CD4-positive, alpha-beta T cell treated with Interleukin-4 for 1 hour (primary cell): ENCODE data around the gene SLC39A12.
A peak's percentile ranks its signal among the peaks of the same experiment; 100 is the strongest.
"Not testable (repeated sequence)": the region's sequence is repeated elsewhere in the genome, so short reads cannot be mapped to it uniquely, and the experiment has no call there.

Experiments
- DNase-seq, 2 donors: peaks; one replicate each; pipeline ENCODE4 v3.0.0-alpha.2; 2020 to 2022

SLC39A12 gene

DNA sequence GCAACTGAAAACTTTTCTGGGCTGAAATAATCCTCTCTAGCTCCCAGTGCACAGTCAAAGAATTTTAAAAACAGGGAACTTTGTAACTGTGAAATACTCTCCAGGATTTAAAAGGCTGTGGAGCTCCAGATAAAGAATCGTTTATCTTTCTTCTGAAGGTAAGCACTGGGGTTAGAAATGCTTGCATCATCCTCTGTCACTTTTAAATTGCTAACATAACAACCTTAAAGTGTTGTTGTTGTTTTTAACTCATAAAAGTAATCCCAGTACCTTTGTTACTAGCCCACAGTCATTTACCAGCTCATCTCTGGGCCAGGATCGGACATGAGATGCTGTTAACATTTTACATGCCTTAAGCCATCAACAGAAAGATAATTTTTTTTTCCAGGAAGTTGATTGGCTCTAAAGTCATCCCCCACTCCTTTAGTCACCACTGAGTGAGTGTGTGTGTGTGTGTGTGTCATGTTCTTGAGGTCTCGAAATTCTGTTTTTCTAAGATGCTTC is at the start of gene SLC39A12:
TSS of gene SLC39A12 (plus strand) at position 51 of the 504 bp plus-strand sequence. CDS start 1,359 bp downstream, outside the sequence.
- no peak for DNase-seq

DNA sequence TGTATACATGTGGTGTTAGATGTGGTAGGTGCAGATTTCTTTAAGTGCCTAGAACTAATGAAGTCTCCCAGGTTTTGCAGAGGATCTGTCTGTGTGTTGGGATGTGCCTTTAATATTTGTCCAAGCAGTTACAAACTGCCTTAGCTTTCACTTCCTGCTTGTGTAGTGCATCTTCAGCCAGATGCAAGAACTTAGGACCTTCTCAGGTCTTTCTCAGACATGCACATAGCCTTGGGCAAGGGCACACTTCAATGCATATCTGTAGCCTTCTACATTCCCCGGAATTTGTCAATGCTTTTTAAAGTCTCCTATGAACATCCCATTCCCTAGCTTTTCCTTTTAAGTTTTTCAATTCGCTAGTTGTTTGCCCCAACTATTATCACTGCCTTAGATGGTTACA is 47.2 kb upstream of the SLC39A12 start:
- no peak for DNase-seq

DNA sequence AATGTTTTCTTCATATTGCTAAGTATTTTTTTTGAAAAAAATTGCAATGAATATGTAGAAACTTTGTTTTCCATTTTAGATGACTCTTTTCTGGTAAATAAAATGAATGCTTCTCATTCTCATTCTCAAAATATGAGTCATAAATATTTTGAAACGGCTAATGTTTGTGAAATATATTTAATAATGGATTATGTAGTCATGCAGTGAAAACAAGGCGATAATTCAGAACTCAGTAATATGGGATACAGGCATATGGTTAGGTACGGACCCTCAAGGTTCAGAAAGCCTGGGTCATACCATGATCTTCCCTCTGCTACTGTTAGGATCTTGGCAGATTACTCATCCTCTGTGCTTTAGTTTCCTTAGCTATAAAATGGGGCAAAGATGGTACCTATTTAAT is 46.2 kb upstream of the SLC39A12 start:
- no peak for DNase-seq

DNA sequence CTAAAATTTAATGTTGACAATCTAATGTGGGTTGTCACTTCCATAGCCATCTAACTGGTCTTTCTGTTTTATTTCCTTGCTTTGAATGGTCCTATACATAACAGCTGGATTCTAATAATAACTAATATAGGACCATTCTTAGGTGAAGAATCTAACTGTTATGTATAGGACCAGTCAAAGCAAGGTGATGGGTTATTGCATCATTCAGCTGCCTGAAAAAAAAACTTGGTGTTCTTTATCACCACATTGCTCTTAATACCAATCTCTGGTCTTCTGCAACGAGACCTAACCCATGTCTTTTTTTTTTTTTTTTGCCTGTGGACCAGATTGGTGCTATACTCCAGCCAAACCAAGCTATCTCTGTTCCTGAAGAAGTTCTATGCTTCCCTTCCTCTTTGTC is 45.7 kb upstream of the SLC39A12 start:
- no peak for DNase-seq

DNA sequence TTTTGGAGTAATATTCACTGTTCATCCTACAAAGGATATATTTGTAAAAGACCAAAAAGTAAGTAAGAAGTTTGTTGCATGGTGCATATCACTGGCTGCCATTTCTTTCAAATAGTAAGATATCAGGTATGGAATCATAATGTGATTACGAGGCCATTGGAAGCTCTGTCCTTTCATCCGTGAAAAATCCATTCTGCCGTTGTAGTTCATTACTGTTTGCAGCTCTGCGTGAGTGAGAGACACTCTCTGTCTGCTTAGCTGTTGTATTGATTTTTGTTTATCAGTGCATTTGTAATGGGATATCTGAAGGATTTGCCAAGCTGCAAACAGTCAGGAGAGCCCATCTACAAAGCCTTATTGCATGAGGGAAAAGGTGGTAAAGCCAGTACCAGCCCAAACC is 44.1 kb upstream of the SLC39A12 start:
- no peak for DNase-seq

DNA sequence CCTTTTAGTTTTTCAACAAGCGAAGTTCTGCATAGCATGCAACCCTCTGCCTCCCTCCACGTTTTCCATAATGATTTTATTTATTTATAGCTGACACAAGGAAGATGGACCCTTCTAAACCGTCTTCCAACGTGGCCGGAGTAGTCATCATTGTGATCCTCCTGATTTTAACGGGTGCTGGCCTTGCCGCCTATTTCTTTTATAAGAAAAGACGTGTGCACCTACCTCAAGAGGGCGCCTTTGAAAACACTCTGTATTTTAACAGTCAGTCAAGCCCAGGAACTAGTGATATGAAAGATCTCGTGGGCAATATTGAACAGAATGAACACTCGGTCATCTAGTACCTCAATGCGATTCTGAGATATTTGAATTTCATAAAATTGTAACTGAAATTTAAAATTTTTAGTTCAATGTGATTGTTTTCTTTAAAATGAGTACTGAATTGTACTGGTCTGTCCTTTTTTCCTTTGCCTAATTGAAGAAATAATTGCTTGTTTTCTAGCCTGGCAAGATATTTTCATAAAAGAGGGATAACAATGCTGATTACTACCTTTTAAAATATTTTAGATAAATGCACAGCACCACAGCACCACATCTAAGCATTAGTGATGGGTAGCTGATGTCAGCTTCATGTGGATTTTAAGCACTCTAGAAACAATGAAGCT is 41.5 kb upstream of the SLC39A12 start:
- DNase-seq: peak in 1 of 2 donors; percentile 0

DNA sequence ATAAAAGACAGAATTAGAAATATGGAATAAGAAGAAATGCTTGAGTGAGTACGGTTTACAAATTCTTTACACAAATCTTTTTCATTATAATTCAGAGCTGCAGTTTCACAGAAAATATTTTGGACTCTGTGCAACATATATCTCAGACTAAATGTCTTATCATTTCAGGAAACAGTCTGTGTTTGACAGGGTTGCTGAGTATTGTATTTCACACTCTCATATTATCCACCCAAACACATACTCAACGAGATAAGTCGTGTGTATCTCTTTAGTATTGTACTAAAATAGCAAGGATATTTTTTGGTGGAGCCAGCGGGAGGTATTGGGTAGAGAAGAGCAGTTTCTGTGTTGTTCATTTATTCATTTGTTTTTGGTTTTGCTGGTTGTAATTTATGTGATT is 39.0 kb upstream of the SLC39A12 start:
- no peak for DNase-seq

DNA sequence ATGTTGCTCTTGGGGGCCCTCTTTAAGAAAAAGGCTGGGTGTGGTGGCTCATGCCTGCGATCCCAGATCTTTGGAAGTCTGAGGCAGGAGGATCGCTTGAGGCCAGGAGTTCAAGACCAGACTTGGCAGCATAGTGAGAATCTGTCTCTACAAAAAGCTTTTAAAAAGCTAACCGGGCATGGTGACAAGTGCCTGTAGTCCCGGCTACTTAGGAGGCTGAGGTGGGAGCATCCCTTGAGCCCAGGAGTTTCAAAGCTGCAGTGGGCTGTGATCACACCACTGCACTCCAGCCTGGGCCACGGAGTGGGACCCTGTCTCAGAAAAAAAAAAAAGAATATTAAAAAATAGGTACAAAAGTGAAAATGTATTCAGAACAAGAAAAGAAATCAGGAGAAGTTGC is 38.1 kb upstream of the SLC39A12 start:
- no peak for DNase-seq

DNA sequence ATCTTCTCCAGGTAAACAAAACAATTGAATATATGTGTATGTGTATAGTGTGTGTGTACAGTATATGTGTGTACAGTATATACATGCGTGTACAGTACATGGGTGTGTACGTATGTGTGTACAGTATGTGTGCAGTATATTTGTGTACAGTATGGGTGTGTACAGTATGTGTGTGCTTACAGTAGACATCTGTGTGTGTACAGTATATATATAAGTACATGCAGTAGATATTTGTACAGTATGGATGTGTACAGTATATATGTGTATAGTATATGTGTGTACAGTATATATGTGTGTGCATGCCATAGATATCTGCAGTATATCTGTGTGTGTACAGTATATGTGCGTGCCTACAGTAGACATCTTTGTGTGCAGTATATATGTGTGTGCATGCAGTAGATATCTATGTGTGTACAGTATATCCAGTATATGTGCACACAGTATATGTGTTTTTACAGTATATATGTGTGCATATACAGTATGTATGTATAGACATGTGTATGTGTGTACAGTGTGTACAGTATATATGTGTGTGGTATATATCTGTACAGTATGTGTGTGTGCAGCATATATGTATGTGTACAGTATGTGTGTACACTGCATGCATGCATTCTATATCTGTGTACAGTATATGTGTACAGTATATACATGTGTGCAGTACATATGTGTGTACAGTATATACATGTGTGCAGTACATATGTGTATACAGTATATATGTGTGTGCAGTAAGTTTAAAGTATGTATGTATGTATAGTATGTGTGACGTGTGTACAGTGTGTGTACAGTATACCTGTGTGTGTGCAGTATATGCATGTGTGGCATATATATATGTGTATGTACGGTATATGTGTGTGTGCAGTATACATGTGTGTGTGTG is 37.3 kb upstream of the SLC39A12 start:
- DNase-seq: no peak

DNA sequence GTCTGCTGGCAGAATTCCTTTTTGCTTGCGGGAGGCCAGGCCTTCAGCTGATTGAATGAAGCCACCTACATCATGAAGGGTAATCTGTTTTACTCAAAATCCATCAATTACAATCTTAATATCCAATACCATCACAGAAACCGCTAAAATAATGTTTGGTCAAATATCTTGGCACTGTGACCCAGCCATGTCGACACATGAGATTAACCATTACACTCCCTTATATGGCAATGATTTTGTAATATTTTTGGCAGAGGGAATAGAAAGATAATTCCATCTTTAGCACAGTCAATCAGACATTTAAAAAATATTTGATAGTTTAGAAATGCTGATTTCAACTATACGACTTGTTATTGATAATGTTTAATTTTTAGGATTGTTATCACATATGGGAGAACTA is 36.5 kb upstream of the SLC39A12 start:
- DNase-seq: no peak

DNA sequence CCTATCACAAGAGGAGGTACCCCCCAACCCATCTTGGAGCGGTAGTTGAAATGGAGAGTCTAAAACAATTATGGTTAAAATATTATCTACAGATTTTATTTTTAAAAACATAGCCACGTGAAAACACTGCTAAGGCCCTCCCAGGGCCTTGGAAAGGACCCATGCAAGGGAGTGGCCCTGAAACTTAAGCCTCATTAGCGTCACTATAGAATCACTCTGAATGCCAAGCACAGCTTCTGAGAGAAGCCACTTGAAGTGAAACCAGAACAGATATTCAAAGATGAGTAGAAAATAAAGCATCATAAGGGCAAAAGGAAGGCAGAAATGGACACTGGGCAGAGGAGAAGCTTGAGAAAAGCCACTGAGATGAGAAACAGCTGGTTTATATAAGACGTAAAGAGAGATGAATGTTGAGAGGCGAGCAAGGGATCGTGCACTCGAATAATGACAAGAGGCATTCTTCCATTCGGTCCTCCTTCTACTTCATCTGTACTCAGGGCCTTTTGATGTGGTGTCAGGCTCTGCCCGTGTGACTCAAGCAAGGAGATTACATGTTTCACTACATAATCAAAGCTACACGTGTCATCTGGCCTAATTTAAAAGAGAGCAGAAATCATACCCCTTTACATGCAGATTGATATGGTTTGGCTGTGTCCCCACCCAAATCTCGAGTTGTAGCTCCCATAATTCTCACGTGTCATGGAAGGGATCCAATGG is 33.4 kb upstream of the SLC39A12 start:
- no peak for DNase-seq

DNA sequence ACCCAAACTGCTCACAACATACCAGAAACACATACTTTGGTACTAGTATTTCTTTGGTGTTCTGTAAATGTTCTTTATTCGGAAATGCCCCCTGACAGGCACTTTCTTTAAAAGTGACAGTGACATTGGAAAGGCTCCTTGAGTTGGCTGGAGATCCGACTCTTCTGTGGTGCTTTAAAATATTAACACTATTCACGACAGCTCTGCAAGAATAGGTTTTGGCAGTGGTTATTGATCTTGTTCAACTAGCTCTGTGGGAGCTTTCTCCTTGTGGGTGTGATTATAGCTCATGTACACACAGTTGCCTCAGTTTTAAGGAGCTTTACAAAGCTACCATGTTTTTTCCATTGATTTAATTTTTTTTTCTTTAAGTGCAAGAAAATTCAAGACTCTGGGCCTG is 30.3 kb upstream of the SLC39A12 start:
- no peak for DNase-seq

DNA sequence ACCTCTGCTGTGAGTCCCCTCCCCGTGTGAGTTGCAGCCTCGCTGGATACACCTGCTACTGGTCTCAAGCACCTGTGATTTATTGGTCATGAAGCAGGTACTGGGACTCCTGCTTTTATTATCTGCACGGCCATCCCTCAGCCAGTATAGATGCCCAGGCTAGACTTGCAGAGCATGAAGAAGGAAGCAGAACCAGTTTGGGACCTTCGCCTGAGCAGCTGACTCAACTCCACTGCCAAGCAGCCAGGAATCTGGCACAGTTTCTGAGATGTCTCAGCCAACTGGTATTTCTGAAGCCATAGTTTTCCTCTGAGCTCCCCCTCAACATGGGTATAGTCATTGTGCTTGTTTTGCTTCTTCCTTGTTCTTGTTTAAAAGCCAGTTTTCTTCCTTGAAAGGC is 28.0 kb upstream of the SLC39A12 start:
- no peak for DNase-seq

DNA sequence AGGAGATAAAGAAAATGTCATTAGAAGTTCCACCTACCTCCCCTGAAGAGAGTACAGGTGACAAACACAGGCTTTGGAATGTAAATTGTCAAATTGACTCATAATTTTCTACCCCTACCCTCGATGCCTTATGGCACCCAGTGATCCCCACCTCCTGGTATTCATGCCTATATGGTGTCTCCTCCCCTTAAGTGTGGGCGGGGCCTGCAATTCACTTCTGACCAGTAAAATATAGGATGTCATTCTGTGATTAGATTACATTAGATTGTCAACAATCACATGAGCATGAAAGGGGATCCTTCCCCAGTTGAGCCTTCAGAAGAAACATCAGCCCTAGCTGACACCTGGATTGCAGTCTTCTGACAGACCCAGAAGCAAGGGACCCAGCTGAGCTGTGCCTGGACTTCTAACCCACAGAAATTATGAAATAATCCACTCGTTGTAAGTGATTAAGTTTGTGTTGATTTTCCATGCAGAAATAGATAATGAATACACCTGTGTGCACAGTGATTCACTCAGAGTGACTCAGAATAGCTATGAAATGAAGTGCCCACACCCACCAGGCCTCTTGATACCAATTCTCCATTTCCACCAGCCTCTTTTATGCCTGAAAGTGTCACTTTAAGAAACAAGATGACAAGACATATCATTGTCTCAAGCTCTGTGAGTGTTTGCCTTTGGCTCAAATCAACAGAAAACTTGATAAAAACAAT is 8.5 kb upstream of the SLC39A12 start:
- DNase-seq: no peak

DNA sequence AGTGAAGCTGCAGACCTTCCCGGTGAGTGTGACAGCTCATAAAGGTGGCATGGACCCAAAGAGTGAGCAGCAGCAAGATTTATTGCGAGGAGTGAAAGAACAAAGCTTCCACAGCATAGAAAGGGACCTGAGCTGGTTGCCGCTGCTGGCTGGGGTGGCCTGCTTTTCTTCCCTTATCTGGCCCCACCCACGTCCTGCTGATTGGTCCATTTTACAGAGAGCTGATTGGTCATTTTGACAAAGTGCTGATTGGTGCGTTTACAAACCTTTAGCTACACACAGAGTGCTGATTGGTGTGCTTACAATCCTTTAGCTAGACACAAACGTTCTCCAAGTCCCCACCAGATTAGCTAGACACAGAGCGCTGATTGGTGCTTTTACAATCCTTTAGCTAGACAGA is 1.4 kb upstream of the SLC39A12 start:
- DNase-seq: not testable (repeated sequence)

DNA sequence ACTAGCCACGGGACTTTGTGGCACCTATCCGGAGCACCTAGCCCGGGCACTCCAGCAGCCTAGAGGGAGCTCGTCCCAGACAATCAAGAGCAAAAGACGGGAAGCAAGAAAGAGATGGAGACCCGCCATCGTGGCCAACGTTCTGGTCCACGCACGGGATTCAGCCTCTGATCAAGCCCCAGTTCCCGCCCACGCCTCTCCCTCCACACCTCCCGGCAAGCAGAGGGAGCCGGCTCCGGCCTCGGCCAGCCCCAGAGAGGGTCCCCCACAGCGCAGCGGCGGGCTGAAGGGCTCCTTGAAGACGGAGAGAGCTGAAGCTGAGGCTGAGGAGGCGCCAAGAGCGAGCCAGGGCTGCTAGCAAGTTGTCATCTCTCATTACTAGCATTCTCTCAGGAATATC is 992 bp upstream of the SLC39A12 start:
- no peak for DNase-seq

DNA sequence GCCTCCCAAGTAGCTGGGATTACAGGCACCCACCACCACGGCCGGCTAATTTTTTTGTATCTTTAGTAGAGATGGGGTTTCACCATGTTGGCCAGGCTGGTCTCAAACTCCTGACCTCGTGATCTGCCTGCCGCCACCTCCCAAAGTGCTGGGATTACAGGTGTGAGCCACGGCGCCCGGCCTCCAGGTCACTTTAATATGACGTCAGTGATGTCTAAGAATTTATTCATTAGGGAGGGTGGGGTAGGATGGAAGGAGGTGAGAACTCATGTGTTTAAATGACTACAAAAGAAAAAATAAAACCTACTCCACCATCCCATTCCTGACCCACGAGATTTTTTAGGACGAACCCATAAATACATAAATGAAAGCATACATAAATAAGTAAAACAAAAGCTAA is 2.7 kb downstream of the SLC39A12 start:
- DNase-seq: not testable (repeated sequence)

DNA sequence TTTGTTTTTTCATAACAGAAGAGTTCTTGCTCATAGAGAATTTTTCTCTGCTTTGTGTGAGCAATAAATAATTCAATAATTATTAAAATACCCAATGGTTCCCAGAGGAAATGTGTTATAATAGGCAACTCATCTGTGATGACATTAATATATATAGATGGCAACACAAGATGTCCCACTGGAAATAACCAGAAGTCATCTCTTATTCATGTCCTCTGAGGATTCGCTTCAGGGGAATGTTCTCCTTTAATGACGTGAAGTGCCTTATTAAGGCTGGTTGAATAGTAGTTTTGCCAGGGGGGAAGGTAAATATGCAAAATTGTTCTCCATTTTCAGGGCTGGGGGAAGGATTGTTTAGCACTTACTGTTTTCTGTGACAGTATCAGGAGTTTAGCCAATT is 3.1 kb downstream of the SLC39A12 start:
- DNase-seq: no peak

DNA sequence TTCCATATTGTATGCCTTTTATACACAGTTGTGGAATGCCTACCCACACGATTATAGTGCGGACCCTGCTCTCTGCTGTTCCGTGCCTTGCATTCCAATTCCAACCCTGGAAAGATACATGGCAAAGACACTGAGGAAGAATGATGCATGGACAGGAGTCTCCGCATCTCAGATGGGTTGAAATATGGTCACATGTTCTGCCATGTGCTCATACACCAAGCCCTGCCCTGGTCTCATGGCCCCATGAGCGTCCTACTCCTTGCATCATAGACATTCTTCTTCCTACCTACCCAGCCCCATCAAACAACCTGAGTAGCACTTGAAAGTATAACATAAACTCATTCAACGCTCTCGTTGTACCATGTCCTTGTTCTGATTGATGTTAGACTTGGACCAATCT is 6.3 kb downstream of the SLC39A12 start:
- no peak for DNase-seq

DNA sequence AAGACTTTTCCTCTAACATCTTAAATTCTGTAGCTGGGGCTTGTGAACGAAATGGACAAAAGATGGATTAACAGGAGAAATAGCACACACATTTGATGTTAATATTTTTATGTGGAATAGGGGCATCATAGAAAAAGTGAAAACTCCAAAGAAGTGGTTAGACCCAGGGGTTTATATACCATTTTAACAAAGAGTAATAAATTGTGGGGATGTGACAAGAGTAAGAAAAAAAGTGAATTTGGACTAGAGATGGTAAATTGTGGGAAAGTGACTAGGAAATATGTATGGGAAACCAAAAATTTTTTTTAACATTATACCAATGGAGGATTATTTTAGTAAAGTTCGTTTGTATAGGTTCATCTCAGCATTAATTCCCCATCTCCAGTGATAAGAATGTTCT is 8.2 kb downstream of the SLC39A12 start:
- DNase-seq: no peak

DNA sequence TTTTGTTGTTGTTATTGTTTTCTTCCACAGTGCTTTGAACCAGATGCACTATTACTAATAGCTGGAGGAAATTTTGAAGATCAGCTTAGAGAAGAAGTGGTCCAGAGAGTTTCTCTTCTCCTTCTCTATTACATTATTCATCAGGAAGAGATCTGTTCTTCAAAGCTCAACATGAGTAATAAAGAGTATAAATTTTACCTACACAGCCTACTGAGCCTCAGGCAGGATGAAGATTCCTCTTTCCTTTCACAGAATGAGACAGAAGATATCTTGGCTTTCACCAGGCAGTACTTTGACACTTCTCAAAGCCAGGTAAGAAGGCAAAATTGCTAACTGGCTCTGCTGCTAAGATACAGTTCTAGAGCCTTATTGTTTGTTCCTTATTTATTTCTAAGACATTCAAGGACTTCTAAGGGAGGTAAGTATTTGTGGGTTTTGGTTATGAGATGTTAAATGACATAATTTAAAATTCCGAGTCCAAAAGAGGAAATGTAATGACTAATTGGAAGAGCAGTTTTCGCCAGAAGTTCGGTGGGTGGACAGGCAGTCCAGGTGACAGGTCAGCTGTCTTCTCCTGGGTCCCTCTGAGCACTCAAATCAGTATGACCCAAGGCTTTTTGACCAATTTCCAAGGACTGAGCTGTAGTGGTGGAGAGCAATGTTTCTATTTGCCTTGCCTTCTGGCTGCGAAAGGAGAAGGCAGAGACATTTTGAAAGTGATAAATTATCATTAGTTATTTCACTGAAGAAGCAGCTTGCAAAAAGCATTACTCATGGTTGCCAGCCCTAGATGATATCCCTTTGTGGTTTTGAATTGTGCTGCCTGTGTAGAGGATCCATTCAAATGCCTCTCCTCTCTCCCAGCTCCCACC is 10.1 kb downstream of the SLC39A12 start:
- no peak for DNase-seq

DNA sequence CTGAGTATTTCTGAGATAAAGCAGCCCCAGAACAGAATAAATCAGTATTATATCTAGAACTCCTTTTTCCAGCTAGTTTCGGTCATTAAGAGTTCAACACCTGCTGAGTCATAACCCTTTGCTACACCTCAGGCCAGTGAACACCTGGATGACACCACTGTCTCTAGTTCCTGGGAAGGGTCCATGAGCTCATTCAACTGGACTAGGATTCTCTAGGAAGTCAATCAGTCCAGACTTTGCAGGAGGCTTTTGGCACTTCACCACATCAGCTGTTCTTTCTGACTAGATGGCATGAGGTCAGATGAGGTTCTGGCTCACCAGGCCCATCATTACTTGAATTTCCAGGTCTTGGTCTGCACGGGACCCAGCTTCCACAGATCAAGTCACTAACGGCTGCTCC is 11.7 kb downstream of the SLC39A12 start:
- DNase-seq: no peak
